NCI-H446 treated with DMSO at 0.1 percent for 48 hours (cell line): Measurements from ENCODE around the gene EPS8L2.
"Not testable (repeated sequence)": the region's sequence is repeated elsewhere in the genome, so short reads cannot be mapped to it uniquely, and the experiment has no call there.

Experiments used
- DNase-seq: peaks from one replicate; lab custom pipeline; 2025; lab: John Stamatoyannopoulos, UW

Gene EPS8L2

DNA sequence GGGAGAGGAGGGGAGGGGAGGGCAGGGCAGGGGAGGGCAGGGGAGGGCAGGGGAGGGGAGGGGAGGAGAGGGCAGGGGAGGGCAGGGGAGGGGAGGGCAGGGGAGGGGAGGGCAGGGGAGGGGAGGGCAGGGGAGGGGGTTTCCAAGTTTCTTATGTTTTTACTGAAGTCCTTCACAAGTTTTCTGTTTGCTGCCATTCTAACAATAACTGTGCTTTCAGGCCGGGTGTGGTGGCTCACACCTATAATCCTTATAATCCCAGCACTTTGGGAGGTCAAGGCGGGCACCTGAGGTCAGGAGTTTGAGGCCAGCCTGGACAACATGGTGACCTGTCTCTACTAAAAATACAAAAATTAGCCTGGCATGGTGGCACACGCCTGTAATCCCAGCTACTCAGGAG lies 15.8 kb upstream of the EPS8L2 start:
- not testable (repeated sequence) for DNase-seq

DNA sequence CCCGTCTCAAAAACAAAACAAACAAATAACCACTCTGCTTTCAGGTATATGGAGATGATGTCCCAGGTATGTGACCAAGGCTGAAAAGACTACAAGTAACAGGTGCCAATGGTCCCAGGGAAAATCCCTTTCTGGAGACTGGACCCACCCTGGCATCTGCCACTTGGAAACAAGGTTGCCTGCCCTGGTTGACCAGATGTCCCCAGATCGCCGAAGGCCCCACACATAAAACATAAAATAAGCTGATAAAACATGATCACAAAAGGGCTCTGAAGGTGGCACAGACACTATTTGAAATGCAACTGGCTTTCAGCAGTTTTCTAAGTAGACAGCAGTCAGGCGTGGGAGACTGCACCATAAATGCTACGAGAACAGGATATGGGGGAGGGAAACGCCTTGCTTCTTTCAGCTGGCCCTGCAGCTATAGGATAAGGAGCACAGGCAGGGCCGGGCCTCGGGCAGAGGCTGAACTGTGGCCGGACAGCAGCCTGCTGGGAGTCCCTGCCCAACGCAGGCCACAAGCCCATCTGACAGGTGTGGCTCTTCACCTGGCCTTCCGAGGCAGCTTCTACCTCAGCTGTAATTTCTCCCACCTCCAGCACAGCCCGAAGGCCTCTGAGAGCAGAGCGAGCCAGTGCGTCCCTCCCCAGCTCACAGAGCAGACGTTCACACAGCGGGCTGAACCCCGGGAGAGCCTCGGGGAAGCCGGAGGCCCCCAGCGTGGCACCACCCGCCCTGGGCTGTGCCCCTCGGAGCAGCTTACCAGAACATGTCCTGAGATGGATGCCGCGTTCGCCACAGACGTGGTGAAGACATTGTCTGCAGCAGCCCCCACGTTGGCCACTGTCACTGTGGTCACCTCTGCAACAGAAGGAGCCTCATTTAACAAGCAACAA lies 15.0 kb upstream of the EPS8L2 start:
- no peak for DNase-seq

DNA sequence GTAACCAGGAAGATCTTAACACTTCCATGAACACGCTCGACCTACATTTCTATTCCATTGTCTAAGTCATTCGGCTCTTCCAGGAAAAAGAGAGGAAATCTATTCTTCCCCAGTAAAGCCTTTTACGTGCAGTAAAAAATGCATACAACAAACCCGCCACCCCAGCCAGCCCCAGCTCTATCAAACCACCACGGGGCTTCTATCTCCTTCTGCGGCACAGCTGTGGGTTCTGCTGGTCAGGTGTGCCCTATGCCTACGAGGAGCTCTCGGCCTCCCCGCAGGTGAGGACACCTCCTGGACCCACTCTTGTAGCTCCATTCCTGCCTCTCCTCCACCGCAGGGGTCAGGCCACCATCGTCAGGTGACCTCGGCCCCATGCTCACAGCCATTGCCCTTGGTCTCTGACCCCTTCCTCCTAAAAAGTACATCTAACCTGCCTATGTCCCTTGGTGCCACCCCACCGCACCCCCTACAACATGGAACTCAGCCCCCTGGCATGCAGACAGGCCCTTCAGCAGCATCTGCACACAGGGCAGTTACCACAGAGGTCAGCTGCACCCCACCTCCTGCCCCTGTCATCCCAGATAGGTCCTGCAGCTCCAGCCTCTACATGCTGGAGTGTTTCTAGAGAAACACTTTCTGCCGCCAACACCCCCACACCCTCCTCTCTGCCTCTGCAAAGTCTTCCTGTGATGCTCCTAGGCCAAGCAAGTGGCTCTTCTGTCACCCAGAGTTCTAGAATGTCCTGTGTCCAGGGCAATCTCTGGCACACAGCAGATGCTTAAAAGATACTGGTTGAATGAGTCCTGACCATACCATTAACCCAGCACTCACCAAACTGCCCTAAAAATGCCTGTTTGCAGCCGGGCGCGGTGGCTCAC lies 14.1 kb upstream of the EPS8L2 start:
- no peak for DNase-seq

DNA sequence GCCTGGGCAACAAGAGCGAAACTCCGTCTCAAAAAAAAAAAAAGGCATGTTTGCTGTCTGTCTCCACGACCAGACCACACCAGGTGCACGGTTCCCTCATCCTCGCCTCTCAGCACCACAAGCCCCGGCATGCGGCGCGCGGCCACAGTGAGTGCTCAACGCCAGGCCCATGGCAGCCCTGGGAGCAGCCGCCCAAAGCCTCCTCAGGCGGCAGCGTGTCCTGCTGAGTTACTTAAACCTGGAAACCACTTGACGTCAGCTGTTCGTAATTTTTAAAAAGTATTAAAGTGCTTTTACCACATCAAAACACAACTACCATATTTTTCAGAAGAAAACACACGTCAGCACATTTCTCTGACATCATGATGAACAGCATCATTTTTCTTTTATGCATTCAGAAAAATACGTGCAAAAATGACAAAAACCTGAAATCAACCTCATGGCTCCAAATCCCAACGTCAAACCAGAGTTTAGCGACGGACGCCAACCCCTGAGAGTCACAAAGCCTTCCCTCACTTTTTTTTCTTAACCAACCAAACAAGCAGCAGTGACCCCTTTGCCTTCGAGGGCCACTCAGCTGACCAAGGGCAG lies 13.1 kb upstream of the EPS8L2 start:
- no peak for DNase-seq

DNA sequence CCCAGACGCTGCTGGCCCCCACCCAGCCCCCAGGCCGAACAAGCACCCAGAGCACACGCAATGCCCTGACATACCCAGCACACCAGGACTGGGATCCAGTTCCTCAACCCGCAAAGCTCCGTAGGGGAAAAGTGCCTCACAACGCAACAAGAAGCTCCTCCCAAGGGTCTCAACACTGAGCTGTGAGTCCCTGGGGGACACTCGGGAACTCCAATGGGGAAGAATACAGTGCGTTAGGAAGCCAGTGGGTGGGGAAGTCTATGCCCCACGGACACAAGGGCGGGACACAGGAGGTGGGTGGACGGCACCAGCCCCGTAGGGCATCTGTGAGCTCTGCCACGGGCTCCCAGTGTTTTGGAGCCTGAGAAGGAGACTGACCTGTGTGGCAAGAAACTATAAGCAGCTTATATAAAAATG lies 12.6 kb upstream of the EPS8L2 start:
- no peak for DNase-seq

DNA sequence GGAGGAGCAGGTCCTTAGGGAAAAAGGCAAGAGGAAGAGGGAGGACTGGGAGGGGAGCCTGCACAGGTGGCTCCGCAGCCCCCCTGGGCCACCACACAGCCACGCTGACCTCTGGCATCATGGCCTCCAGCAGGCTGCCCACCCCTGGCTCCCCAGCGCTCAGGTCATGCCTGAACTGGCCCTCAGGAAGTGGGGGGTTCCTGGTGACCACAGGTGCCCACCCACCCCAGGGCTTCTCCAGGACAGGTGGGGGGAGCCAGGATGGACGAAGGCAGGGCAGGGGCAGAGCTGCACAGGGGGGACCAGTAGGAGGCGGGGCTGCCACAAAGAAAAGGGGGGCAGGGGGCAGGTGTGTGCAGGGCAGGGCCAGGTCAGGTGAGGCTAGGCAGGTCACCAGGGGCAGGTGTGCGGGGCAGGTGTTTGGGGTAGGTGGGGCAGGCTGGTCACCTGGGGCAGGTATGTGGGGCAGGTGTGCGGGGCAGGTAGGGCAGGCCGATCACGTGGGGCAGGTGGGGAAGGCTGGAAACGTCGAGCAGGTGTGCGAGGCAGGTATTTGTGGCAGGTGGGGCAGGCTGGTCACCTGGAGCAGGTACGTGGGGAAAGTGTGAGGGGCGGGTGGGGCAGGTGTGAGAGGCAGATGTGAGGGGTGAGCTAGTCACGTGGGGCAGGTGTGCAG lies 12.0 kb upstream of the EPS8L2 start:
- DNase-seq = no peak

DNA sequence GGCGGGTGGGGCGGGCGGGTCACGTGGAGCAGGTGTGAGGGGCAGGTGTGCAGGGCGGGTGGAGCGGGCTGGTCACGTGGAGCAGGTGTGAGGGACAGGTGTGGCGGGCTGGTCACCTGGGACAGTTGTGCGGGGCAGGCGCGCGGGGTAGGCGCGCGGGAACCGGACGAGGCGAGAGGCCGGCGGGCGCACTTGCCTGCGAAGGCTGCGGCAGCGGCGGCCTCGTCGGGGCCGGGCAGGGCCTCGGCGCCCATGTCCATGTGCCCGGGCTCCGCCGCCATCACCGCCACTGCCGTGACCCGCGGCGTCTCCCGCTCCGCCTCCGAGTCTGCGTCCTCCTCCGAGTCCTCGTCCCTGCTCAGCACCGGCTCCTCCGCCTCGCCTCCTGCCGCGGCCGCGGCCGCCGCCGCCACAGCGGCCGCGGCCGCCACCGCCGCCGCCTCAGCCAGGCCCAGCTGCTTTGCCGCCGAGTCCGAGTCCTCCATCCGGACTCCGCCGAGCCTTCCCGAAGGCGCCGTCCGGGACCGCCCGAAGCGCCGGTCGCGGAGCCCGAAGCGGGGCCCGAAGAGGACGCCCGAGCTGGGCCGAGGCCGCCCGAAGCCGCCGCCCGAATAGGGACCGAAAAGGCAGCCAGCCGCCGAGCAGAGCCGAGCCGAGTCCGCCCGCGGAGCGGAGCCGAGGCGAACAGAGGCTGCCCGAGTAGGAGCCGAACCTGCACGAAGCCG lies 11.3 kb upstream of the EPS8L2 start, which contains the start of gene DEAF1:
DEAF1 (minus strand) TSS at position 660 of the 725 bp plus-strand sequence; CDS start at position 485, 175 bp downstream.
- DNase-seq = peak; percentile 95

DNA sequence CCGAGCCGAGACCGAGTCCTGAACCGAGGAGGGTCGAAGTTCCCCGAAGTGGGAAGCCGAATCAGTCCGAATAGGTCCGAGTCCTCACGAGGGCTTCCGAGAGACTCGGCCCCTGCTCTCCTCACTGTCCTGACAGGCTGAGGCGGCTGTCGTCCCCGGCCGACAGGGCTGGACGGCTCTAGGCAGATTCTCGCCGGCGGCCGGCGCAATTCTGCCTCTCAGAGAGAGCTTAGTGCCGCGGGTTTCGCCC lies 10.8 kb upstream of the EPS8L2 start:
- DNase-seq = no peak

DNA sequence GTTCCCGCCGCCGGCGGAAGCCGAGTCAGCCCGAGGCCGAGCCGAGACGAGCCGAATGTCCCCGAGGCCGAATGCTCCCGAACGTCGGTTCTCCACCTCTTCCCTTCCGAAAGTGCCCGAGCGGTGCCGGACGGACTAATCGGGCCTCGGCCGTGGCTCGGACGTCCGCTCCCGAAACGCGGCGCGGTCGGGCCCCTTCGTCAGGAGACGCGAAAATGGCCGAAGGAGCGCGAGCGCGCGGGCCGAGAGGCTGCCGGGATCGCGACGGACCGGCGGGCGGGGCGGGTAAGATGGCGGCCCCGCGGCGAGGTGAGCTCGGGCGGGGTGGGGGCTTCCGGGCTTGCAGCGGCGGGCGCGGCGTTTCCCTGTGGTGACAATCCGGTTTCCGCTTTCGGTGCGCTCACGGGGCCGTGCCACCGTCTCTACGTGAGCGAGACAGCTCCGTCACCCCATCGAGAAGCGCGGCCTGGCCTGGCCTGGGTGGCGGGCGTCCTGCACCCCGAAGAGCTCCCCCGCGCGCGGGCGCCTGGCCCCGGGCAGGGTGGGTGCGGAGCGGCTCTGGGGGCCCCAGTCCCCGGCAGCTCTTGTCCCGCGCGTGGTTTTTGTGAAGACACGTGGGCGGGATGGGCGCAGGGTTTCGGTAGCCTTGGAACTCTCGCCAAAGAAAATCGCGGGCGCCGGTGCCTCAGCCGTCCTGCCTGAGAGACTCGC lies 10.3 kb upstream of the EPS8L2 start, which contains the start of gene TMEM80:
TMEM80 (plus strand) TSS at position 279 of the 711 bp plus-strand sequence; CDS start at position 291, 12 bp downstream.
- DNase-seq = peak; percentile 92

DNA sequence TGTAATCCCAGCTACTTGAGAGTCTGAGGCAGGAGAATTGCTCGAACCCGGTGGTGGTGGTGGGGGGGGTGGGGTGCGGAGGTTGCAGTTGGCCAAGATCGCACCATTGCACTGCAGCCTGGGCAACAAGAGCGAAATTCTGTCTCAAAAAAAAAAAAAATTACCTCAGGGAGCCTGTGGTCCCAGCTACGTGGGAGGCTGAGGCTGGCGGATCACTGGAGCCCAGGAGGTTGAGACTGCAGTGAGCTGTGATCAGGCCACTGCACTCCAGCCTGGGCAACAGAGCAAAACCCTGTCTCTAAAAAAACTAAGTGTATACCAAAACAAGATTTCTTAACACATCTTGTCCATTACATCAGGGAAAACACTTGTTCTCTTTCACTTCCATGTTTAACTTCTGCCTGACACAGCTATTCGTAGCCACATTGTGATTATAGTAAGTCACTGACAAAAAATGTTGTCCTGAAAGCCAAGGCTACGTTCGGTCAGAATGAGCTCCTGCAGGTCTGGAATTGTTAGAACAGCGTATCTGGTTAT lies 9.0 kb upstream of the EPS8L2 start:
- DNase-seq = no peak

DNA sequence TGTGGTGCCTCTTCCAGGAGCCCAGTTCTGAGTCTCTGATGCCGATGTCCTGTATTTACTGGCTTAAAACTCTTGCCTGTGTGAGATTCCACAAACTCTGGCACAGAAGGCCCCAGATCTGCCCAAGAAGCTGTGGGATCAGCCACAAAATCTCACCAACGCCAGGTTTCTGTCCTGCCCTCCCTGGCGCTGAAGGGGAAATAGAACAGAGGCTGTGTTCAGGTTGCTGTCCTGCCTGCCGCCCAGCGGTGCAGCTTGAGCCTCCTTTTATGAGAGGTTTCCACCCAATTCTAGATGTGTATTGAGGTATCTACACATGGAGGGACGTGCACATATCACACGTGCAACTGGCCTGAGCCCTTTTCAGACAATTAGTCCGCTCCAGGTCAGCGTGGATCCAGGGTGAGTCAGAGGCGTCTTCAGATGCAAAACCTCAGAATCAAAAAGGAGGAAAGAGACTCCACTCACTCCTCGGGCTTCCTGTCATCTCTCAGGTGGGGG lies 8.2 kb upstream of the EPS8L2 start:
- DNase-seq = no peak

DNA sequence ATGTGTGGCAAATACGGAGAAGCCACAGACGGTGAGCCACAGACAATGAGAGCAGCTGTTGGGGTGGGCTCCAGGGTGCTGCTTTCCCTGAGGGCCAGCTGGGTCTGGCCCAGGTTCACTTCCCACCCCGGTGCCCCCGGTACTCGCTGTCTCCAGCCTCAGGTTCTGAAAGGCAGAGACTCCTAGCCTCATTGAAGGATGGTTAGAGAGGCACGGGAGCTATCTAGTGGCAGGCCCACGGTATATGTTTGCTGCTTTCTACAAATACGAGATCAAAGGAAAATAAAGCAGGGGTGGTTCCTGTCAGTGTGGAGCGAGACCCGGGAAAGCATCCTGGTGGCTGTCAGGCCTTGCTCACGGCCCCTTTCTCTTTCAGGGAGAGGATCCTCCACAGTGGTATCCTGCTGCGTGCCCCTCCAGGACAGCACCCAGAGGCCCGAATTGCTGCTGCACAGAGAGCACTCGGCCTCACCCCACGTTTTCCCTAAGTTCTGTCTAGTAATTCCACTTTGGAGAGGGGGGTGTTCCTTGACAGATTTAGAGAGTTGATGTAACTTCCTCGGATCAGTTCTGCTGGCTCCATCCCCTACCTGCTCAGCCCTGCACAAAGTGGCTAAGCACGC lies 7.4 kb upstream of the EPS8L2 start:
- DNase-seq = no peak

DNA sequence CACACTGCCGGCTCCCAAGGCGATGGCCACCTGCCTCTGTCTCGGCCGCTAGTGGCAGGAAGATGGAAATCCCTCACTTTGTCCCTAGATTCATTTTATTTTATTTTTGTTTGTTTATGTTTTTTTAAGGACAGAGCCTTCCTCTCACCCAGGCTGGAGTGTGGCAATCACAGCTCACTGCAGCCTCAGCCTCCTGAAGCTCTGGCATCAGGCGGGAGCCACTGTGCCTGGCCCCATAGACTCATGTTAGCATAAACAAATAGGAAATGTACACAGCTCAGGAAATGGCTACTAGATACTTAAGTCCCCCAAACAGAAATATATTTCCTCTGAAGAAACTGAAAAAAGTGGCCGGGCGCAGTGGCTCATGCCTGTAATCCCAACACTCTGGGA lies 6.9 kb upstream of the EPS8L2 start:
- DNase-seq = no peak

DNA sequence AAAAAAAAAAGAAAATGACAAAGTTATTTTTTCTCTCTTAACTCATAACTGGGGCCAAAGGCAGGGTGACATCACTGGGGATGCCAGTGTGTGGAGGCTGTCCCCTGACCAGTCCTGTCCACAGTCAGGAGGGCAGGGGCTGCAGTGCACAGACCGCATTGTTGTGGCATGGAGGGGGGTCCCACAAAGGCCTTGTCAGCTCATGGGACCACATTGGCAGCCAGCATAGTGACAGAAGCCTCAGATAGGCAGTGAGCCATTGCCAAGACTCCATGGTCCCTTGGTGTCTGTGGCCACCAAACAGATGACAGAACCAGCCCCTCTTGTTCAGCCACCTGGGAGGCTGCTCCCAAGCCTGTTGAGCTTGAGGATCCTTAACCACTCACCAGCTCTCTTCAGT lies 6.3 kb upstream of the EPS8L2 start:
- no peak for DNase-seq

DNA sequence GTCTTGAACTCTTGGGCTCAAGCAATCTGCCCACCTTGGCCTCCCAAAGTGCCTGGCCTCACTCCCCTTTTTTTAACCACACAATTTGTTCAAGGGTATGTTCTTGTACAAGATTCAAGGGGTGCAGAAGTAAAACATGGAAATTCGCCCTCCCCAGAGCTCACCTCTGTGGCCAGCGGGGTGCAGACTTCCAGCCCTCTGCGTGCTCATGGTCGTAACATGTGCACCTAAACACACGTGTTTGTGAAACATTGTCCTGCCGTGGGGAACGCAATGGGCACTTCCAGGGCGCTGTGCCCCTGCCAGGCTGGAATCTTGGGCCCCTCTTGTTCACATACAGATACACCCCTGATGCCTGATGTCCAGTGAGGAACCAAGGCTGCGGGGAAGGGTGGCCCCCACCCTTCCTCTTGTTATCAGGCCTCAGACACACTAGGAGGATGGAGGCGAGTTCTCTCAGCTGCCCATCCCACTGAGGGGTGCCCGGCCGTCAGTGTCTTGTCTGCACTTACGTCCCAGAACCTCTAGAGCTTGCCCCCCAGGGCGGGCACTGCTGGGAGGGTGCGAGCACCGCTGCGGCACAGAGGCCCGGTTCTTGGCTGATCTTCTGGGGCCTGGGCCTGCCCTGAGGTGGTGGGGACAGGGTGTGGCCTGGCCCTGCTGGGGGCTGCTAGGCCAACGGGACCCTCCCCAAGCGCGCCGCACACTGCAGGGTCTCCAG lies 4.1 kb upstream of the EPS8L2 start:
- no peak for DNase-seq

DNA sequence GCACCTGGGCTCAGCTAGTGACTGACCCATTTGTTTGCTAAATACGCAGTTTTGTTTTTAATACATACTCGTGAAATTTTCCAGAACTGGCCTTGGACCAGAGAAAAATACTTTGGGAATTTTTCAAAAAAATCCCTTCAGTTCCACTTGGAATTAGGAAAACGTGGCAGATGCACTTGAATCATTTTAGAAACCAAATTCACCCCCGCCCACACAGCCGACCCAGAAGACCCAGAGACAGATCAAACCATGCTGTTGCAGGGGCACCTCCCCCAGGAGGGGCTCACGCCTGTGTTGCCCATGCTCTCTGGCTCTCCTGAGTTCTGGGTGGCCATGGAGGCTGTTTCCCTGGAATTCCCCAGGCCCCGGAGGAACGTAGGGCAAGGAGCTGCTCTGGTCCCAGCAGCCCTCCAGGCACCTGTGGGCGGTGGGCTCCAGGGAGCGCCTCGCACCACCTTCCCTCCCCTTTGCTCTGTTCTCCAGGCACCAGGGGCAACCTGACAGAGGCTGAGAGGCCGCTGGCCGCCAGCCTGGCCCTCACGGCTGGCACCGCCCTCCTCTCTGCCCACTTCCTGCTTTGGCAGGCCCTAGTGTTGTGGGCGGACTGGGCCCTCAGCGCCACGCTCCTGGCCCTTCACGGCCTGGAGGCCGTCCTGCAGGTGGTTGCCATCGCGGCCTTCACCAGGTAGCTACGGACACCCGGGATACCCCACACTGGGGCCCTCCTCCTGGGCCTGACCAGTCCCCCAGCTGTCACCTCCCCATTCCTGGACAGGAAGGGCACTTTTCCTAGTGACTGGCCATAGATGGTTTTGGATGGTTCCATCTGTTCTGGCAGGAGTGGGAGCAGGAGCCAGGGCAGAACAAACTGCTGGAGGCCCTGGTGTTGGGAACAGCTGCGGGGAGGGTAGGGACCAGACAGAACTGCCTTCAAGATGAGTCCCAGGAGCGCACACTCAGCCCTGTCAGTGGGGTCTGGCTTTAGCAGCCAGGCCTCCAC lies 3.3 kb upstream of the EPS8L2 start:
- DNase-seq = no peak

DNA sequence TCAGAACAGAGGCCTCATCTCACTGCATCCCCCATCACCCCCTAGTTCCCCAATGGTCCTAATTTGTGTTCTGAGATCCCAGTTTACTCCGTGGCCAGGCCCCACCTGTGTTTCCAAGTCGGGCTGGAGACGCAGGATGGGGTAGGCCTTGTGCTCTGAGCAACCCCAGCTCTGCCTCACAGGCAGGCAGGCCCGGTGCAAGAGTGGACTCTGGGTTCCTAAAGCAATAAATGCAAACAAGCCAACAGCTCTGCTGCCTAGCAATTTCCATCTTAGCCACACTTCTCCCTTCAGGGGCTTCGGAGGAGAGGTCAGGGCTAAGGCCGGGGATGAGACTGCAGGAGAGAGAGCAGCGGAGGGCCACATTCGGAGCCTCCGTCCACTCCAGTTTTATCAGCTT lies 2.5 kb upstream of the EPS8L2 start:
- DNase-seq = no peak

DNA sequence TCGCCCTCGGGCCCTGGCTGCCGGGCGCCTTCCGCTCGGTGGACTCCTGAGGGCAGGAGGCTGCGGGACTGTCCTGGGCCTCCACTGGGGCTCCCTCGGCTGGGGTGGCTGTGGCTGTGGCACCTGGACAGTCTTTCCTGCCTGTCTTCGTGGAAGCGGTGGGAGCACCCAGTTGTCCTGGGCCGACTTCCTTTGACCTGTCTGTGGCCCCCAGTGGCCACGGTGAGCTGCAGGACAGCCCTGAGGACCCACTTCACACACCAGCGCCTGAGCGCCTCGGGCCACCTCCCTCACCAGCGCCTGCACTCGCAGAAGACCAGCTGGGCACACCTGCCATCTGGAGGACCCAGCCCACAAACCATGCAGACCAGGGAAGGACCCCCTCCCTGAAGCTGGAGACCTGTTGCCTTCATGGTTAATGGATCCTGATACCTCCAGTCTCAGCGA lies 1.8 kb upstream of the EPS8L2 start:
- DNase-seq = no peak
